A549 treated with dexamethasone at 1 μM for 4 hours (cell line): ENCODE measurements around the gene INSIG2. TPM values are rescaled to one million over a fixed set of nuclear protein-coding genes. Genes with fewer than 3 reads are reported as not detected.

Experiments used
- total RNA-seq: library from RNA; stranded (reverse); fragments of 200-300 nt; extraction: Qiagen RNA extraction; gene quantifications from 5 replicates; pipeline ENCODE4 v1.2.3, GENCODE V29; 2022

The INSIG2 gene
- total RNA-seq = 9.4 to 12.5 TPM (median 11.6 TPM) in 5 replicates

GRCh38 chr2:118088051-118089024 is at the start of gene INSIG2:
TSS of gene INSIG2 (plus strand) at chr2:118088471. CDS start at chr2:118096557, 8,086 bp downstream.

Other genes starting within 250 kb of the INSIG2 start
- gene CCDC93, start 74.4 kb upstream of the INSIG2 start, total RNA-seq = 10.7 to 16.4 TPM (median 13.3 TPM) in 5 replicates